Activated CD4-positive, CD25-positive, alpha-beta regulatory T cell treated with anti-CD3 and anti-CD28 coated beads, Interleukin-2, amount 50 U/mL, for 24 hours (primary cell): ENCODE data around the gene HTT-AS.
A peak's percentile ranks its signal among the peaks of the same experiment; 100 is the strongest.

Experiments used
- ATAC-seq, 2 donors: fragments of 150-1000 bp; cut with Tn5 transposase; one replicate each; pipeline ENCODE4 v1.10.0; 2021; ENCODE audit warnings: mild to moderate bottlenecking in 1 of 2, moderate library complexity in 1 of 2

The HTT-AS gene

GRCh38 chr4:3029464-3029863 is 44.9 kb downstream of the HTT-AS start:
- no peak for ATAC-seq

- no peak for ATAC-seq
These were observed 47.8 kb downstream of the HTT-AS start for GRCh38 chr4:3026540-3026939.

GRCh38 chr4:3025881-3026280 is 48.5 kb downstream of the HTT-AS start:
- ATAC-seq, result no peak

DNA sequence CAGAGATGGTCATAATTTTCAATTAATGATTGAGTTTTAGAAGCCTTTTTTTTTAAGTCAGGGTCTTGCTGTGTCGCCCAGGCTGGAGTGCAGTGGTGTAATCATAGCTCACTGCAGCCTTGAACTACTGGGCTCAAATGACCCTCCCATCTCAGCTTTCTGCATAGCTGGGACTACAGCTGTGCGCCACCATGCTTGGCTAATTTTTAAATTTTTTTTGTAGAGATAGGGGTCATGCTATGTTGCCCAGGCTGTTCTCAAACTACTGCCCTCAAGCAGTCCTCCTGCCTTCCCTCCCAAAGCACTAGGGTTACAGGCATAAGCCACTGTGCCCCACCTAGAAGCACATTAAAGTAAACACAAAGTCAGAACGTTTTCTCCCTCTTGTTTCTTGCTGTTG is 51.7 kb downstream of the HTT-AS start:
- no peak for ATAC-seq

DNA sequence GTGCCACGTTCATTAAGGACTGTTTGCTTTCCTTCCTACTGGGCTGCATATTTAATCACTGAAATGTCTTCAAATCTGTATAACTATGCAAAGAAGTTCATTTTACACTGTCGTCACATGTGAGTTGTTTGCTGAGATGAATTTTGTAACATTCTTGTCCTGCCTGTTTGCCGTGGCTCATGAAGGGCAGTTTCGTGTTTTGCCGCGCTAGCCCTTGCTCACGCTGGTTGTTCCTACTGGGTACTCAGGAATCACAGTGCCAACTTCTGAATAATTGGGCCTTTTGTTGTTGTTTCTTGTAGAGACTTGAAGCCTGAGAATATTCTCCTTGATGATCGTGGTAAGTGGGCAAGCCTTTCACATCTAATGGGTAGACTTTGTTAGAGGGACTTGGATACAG is 52.2 kb downstream of the HTT-AS start:
- no peak for ATAC-seq

DNA sequence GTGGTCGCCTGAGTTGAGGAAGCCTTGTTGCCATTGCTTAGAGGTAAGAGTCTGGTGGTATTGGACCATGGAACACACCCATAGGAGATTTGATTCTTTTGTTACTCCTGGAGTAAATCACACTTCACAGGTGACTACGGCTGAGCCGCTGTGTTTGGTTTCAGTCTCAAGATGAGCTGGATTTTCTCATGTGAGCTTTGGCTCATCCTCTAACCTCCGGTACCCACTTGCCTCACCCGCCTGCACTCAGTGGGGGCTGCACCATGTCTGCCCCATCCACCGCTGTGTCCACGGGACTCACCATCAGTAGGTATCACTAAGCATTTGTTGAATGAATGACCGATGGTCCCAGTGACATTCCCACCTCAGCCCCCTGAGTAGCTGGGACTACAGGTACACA is 52.7 kb downstream of the HTT-AS start:
- ATAC-seq, result no peak

DNA sequence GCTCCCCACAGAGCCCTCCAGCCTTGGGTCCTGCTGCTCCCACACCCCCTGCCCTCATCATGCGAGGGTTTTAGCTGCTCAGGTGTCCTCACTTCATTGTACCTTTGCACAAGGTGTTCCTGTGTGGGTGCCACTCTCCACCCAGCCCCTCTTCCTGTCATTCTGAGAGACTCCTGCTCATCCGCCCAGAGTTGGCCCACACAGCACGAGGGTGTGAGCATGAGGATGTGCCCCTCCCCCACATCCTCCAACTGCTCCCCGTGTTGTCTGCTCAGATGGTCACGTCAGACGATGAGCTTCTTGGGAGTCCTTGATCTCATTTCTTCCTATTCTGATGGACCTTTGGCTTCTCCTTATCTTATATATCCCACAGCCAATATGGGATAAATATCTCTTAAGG is 53.2 kb downstream of the HTT-AS start:
- no peak for ATAC-seq

DNA sequence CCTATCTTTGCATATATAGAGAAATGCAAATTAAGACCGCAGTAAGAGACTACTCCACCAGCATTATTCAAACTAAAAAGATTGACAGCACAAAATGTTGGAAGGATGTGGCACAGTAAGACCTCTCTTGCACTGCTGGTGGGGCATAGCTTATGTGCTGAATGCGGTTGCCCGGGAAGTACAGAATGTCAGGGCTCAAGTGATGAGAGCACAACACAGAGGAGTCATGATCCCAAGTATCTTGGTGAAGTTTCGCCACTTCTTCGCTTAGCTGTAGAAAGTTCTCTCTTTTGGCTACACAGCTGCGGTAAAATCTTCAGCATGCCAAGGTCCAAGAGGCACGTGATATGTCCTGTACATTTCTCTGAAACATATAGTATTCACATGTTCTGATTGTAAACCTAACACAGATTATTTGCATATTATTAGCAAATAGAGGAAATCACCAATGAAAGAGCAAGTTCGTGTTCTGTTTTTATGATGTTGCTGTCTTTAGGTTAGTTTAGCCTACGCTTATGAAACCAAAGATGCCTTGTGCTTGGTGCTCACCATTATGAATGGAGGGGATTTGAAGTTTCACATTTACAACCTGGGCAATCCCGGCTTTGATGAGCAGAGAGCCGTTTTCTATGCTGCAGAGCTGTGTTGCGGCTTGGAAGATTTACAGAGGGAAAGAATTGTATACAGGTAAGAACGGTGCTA is 55.0 kb downstream of the HTT-AS start:
- ATAC-seq, result no peak

- no peak for ATAC-seq
These were observed 56.8 kb downstream of the HTT-AS start for GRCh38 chr4:3017504-3017903.

- ATAC-seq, result no peak
These were observed 57.4 kb downstream of the HTT-AS start for GRCh38 chr4:3016961-3017360.

DNA sequence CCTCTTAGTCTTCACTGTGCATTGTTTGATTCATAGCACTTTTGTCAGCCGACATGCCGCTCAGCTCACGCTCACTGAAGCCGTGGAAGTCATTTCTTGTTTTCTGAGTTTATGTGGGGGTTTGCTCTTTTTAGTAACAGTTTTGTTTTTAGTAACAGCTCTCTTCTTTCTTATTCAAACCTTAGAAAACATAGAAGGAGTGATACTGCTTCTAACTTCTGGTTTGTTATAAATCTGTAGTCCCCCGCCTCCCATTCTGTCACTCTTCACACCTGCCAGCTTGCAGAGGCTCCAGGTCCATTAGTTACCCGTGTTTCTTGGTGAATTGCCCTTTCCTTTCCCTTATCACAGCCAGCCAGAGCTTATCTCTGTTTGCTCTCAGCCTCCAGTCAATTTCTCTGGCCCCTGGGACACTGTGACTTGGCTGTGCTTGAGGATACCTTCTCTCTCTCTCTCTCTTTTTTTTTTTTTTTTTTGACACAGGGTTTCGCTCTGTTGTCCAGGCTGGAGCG is 60.4 kb downstream of the HTT-AS start:
- peak; percentile 81 to 82 for ATAC-seq
